Lung (tissue), 12 donors: Measurements from ENCODE around the gene CCL11. TPM values are rescaled to one million over a fixed set of nuclear protein-coding genes. Genes with fewer than 3 reads are reported as not detected.

Experiments used
- ATAC-seq: fragments of 200-7000 bp; cut with Tn5 transposase; one replicate; pipeline ENCODE4 v1.9.1; 2020; ENCODE audit warnings: moderate number of reproducible peaks; ENCODE audit not compliant: insufficient read depth, low FRiP score
- DNase-seq, 3 donors: peaks; one replicate each; pipeline ENCODE4 v3.0.0-alpha.2; 2013 to 2017
- H3K27ac ChIP-seq, 2 donors: one replicate each; pipeline ENCODE4 v1.5.1; 2013; ENCODE audit warnings: mild to moderate bottlenecking in 2 of 2, moderate library complexity in 2 of 2, control low read depth in 1 of 2, inconsistent platforms in 1 of 2, low read depth in 1 of 2, low read length in 1 of 2
- H3K27me3 ChIP-seq, 3 donors: one replicate each; pipeline ENCODE4 v1.5.1; 2013; ENCODE audit warnings: low read length in 2 of 3; ENCODE audit not compliant: control insufficient read depth in 3 of 3, insufficient read depth in 3 of 3
- H3K36me3 ChIP-seq, 4 donors: one replicate each; pipeline ENCODE4 v1.5.1; 2013; ENCODE audit warnings: low read length in 4 of 4, mild to moderate bottlenecking in 1 of 4, moderate library complexity in 1 of 4; ENCODE audit not compliant: control insufficient read depth in 4 of 4, insufficient read depth in 4 of 4
- H3K4me1 ChIP-seq, 5 donors: one replicate each; pipeline ENCODE4 v1.5.1; 2013; ENCODE audit warnings: low read length in 5 of 5, mild to moderate bottlenecking in 2 of 5, moderate library complexity in 1 of 5; ENCODE audit not compliant: control insufficient read depth in 5 of 5, insufficient read depth in 5 of 5
- H3K4me3 ChIP-seq: one replicate; pipeline ENCODE4 v1.5.1; 2013; ENCODE audit warnings: mild to moderate bottlenecking, control low read depth, moderate library complexity
- H3K9ac ChIP-seq, 2 donors: one replicate each; pipeline ENCODE4 v1.5.1; 2013; ENCODE audit warnings: low read length in 2 of 2, control low read depth in 1 of 2; ENCODE audit not compliant: insufficient read depth in 1 of 2
- H3K9me3 ChIP-seq, 4 donors: one replicate each; pipeline ENCODE4 v1.5.1; 2013; ENCODE audit warnings: low read length in 3 of 4, mild to moderate bottlenecking in 1 of 4, moderate library complexity in 1 of 4; ENCODE audit not compliant: control insufficient read depth in 4 of 4, insufficient read depth in 3 of 4
- CTCF ChIP-seq: IDR thresholded peaks from 2 replicates; pipeline ENCODE4 v1.5.1; 2012; ENCODE audit warnings: mild to moderate bottlenecking; ENCODE audit errors: control extremely low read depth, extremely low read depth
- WGBS, 2 donors: extraction: QIAGEN DNeasy Blood & Tissue Kit; methylation state at CpG; one replicate each; pipeline ENCODE4 v1.1.7; 2013; 5-methylcytosine and 5-hydroxymethylcytosine counted together
- polyA plus RNA-seq, 2 donors: library from polyadenylated mRNA; stranded (reverse); fragments of 200-250 nt; gene quantifications; one replicate each; pipeline ENCODE4 v1.2.1, GENCODE V29; 2013
- total RNA-seq, 2 donors: library from RNA; depleted of rRNA in 1 of 2; stranded (reverse); fragments of >200 nt in 1 of 2; gene quantifications; one replicate each; pipeline ENCODE4 v1.2.1, GENCODE V29; 2014 to 2021
- donor health status: control.
- donor health status: control.
- donor health status: Bipolar disorder and iron deficiency.
- donor health status: healthy.
- donor health status: DM: yes; HTN: yes; CAD: no.

The CCL11 gene
- total and polyA plus RNA-seq, 4 donors, result 0.18 to 3.6 (median 0.59) TPM

GRCh38 chr17:34241062-34241461 is 44.5 kb upstream of the CCL11 start:
- H3K4me1 ChIP-seq, result peaks cover 7 to 38% (median 21%) of the 10 kb centered on the region in 5 donors
- 2 to 19% methylated on average over 4 of the region's 4 CpGs for WGBS, 2 donors
- no peak for ATAC-seq

GRCh38 chr17:34242587-34243363 is 42.8 kb upstream of the CCL11 start:
- DNase-seq, result peak in 1 of 3 donors; percentile 55
- H3K9me3 ChIP-seq, result no peaks in the 10 kb centered on the region
- H3K4me1 ChIP-seq, result peaks cover 7 to 38% (median 21%) of the 10 kb centered on the region in 5 donors
- peak overlapping the region in 1 of 2 donors; percentile 89 for H3K27ac ChIP-seq
- ATAC-seq, result no peak
- H3K9ac ChIP-seq, result no peak overlapping the region
- H3K27me3 ChIP-seq, result no peaks in the 10 kb centered on the region
- no peak for TF ChIP-seq CTCF
- H3K36me3 ChIP-seq, result no peaks in the 10 kb centered on the region
- WGBS, 2 donors, result 34 to 50% methylated on average over 8 of the region's 8 CpGs
- H3K4me3 ChIP-seq, result no peak overlapping the region

More at GRCh38 chr17:34241062-34241461, 44.5 kb upstream of the CCL11 start:
- Histone ChIP-seq H3K4me3 (no peak overlapping the region), H3K9ac (no peak overlapping the region), H3K27ac (peak overlapping the region; percentile 33 to 59), H3K9me3 (no peaks in the 10 kb centered on the region), H3K36me3 (no peaks in the 10 kb centered on the region), H3K27me3 (no peaks in the 10 kb centered on the region)
- peak; percentile 81 to 89 (median 86) for DNase-seq
- no peak for TF ChIP-seq CTCF

GRCh38 chr17:34243364-34244320 is 41.9 kb upstream of the CCL11 start:
- Histone ChIP-seq H3K9me3 (no peaks in the 10 kb centered on the region), H3K9ac (no peak overlapping the region), H3K36me3 (no peaks in the 10 kb centered on the region), H3K27me3 (no peaks in the 10 kb centered on the region), H3K4me3 (no peak overlapping the region), H3K27ac (no peak overlapping the region), H3K4me1 (peaks cover 5 to 34% (median 27%) of the 10 kb centered on the region in 5 donors)
- DNase-seq (no peak), ATAC-seq (no peak)
- 66 to 75% methylated on average over 7 of the region's 7 CpGs for WGBS, 2 donors
- TF ChIP-seq CTCF, result no peak
